Activated naive CD4-positive, alpha-beta T cell treated with anti-CD3 and anti-CD28 coated beads, Interleukin-2, amount 50 U/mL, for 72 hours (primary cell): Measurements from ENCODE around the gene PTGR1. TPM values are rescaled to one million over a fixed set of nuclear protein-coding genes. Genes with fewer than 3 reads are reported as not detected.

Experiments used
- ATAC-seq, 2 donors: fragments of 150-1000 bp; cut with Tn5 transposase; 2 replicates each; pipeline ENCODE4 v1.10.0; 2021; ENCODE audit warnings: mild to moderate bottlenecking in 2 of 2, moderate library complexity in 2 of 2
- DNase-seq, 2 donors: peaks; one replicate each; pipeline ENCODE4 v3.0.0; 2021 to 2022; ENCODE audit warnings: low spot score in 2 of 2
- H3K27ac Mint-ChIP-seq, 2 donors: one replicate each; pipeline ENCODE4 v1.8.0; 2022; ENCODE audit warnings: mild to moderate bottlenecking in 2 of 2, mixed read lengths in 2 of 2
- H3K36me3 Mint-ChIP-seq, 2 donors: one replicate each; pipeline ENCODE4 v1.8.0; 2022; ENCODE audit warnings: mixed read lengths in 2 of 2
- H3K9me3 Mint-ChIP-seq, 2 donors: one replicate each; pipeline ENCODE4 v1.8.0; 2022; ENCODE audit warnings: mixed read lengths in 2 of 2
- total RNA-seq, 2 donors: library from RNA; stranded (reverse); gene quantifications; one replicate each; pipeline ENCODE4 v1.2.3, GENCODE V29; 2022

The PTGR1 gene
- total RNA-seq, 2 donors from 2014 or later: 0.59 to 14.5 TPM

GRCh38 chr9:111524731-111525055, 74.8 kb downstream of the PTGR1 start:
- H3K36me3 Mint-ChIP-seq: peaks cover 18 to 34% of the 10 kb centered on the region in 2 donors
- ATAC-seq: no peak
- DNase-seq: no peak
- H3K27ac Mint-ChIP-seq: peak overlapping the region in 1 of 2 donors; percentile 75
- peaks cover 3 to 17% of the 10 kb centered on the region in 2 donors for H3K9me3 Mint-ChIP-seq

- H3K9me3 Mint-ChIP-seq: no peaks in the 10 kb centered on the region
- H3K36me3 Mint-ChIP-seq: no peaks in the 10 kb centered on the region
- DNase-seq: no peak
- H3K27ac Mint-ChIP-seq: no peak overlapping the region
- no peak for ATAC-seq
Observed at GRCh38 chr9:111516061-111516465, 83.4 kb downstream of the PTGR1 start.

- Mint-ChIP-seq H3K27ac (no peak overlapping the region), H3K9me3 (peaks cover 0 to 3% of the 10 kb centered on the region in 2 donors), H3K36me3 (peaks cover 0 to 2% of the 10 kb centered on the region in 2 donors)
- peak in 1 of 2 donors; percentile 53 for ATAC-seq
- DNase-seq: no peak
Observed at GRCh38 chr9:111514967-111515366, 84.5 kb downstream of the PTGR1 start.

Other genes with a start within 250 kb of the PTGR1 start
- gene ECPAS, start 115.3 kb downstream of the PTGR1 start, total RNA-seq: 10 to 100 TPM; 57.5 to 95.7 TPM
- 1 to 10 TPM; 5.1 to 8.2 TPM for gene ZNF483, start 74.5 kb downstream of the PTGR1 start, total RNA-seq
- gene DNAJC25, start 31.7 kb upstream of the PTGR1 start, total RNA-seq: 1 to 10 TPM; 4.2 to 4.4 TPM
- 10 to 100 TPM in 1 of 2 donors, 1 to 10 TPM in 1; 7.0 to 27.3 TPM for gene GNG10, start 62.0 kb upstream of the PTGR1 start, total RNA-seq
- gene SHOC1, start 195.3 kb upstream of the PTGR1 start, total RNA-seq: under 1 TPM in 1 of 2 donors, not detected in 1; 0.04 TPM